ENCODE measurements around the gene TMEM52. TPM values are rescaled to one million over a fixed set of nuclear protein-coding genes. Genes with fewer than 3 reads are reported as not detected.

The TMEM52 gene
- total RNA-seq, 1 donor from 2014 or later, result 3.7 TPM

- Mint-ChIP-seq H3K4me3 (no peak overlapping the region), H3K4me1 (peaks cover 7% of the 10 kb centered on the region), H3K36me3 (ENCODE audit: low read depth) (no peaks in the 10 kb centered on the region), H3K9me3 (no peaks in the 10 kb centered on the region), H3K27me3 (ENCODE audit: low read depth) (peaks cover 10% of the 10 kb centered on the region), H3K27ac (ENCODE audit: unreplicated experiment) (no peak overlapping the region)
- DNase-seq (ENCODE audit: low read depth, low spot score), result no peak
- no peak for TF ChIP-seq CTCF (conservative IDR thresholded peaks at IDR 0.05)
Measured at GRCh38 chr1:1959459-1959839, 40.4 kb upstream of the TMEM52 start.

GRCh38 chr1:1958071-1958541 is 39.0 kb upstream of the TMEM52 start:
- Mint-ChIP-seq H3K4me1 (peaks cover 7% of the 10 kb centered on the region), H3K4me3 (no peak overlapping the region), H3K36me3 (ENCODE audit: low read depth) (no peaks in the 10 kb centered on the region), H3K27ac (ENCODE audit: unreplicated experiment) (no peak overlapping the region), H3K27me3 (ENCODE audit: low read depth) (peaks cover 10% of the 10 kb centered on the region), H3K9me3 (no peaks in the 10 kb centered on the region)
- no peak for TF ChIP-seq CTCF (conservative IDR thresholded peaks at IDR 0.05)
- no peak for DNase-seq (ENCODE audit: low read depth, low spot score)

- Mint-ChIP-seq H3K4me1 (peaks cover 7% of the 10 kb centered on the region), H3K36me3 (ENCODE audit: low read depth) (no peaks in the 10 kb centered on the region), H3K27me3 (ENCODE audit: low read depth) (peaks cover 10% of the 10 kb centered on the region), H3K9me3 (no peaks in the 10 kb centered on the region), H3K27ac (ENCODE audit: unreplicated experiment) (no peak overlapping the region), H3K4me3 (no peak overlapping the region)
- DNase-seq (ENCODE audit: low read depth, low spot score), result no peak
- no peak for TF ChIP-seq CTCF (conservative IDR thresholded peaks at IDR 0.05)
Measured at GRCh38 chr1:1957533-1957961, 38.5 kb upstream of the TMEM52 start.

- Mint-ChIP-seq H3K4me3 (no peak overlapping the region), H3K27me3 (ENCODE audit: low read depth) (peaks cover 10% of the 10 kb centered on the region), H3K27ac (ENCODE audit: unreplicated experiment) (no peak overlapping the region), H3K9me3 (no peaks in the 10 kb centered on the region), H3K36me3 (ENCODE audit: low read depth) (no peaks in the 10 kb centered on the region), H3K4me1 (peaks cover 5% of the 10 kb centered on the region)
- no peak for DNase-seq (ENCODE audit: low read depth, low spot score)
- no peak for TF ChIP-seq CTCF (conservative IDR thresholded peaks at IDR 0.05)
Measured at GRCh38 chr1:1956586-1957532, 37.8 kb upstream of the TMEM52 start.

- H3K4me3 Mint-ChIP-seq, result no peak overlapping the region
- H3K4me1 Mint-ChIP-seq, result no peaks in the 10 kb centered on the region
- no peak for TF ChIP-seq CTCF (conservative IDR thresholded peaks at IDR 0.05)
- no peak overlapping the region for H3K27ac Mint-ChIP-seq (ENCODE audit: unreplicated experiment)
- H3K27me3 Mint-ChIP-seq (ENCODE audit: low read depth), result peaks cover 10% of the 10 kb centered on the region
- no peak for DNase-seq (ENCODE audit: low read depth, low spot score)
- no peaks in the 10 kb centered on the region for H3K36me3 Mint-ChIP-seq (ENCODE audit: low read depth)
- no peaks in the 10 kb centered on the region for H3K9me3 Mint-ChIP-seq
Measured at GRCh38 chr1:1956101-1956500, 37.0 kb upstream of the TMEM52 start.
